ENCODE results near the gene SFI1.
"Not testable (repeated sequence)": the region's sequence is repeated elsewhere in the genome, so short reads cannot be mapped to it uniquely, and the experiment has no call there.

SFI1 gene

DNA sequence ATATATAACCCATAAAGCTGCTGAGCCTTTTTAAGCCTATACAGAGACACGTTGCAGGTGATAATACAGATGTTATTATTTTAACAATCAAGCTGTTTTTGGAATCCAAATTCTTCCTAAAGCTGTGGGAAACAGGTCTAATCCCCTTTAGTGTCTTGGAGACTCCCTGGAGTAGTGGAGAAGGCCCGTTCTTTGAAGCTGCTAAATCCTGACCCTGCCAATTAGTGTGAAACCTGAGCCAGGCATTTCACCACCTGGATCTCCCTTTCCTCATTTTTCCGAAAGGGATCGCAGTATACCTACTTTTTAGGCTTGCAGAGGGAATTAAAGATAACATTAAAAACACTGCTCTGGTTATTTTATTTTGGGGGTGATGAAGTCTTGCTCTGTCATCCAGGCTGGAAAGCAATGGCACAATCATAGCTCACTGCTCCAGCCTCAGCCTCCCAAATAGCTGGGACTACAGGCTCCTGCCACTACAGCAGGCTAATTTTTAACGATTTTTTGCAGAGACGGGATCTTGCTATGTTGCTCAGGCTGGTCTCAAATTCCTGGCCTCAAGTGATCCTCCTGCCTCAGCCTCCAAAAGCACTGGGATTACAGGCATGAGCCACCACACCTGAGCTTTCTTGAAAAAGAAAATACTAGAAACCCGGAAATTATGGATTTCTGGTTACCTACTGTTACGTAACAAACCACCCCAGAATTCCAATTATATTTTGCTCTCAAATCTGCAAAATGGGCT is 4.9 kb upstream of the SFI1 start:
- no peak for DNase-seq

GRCh38 chr22:31492151-31492550 is 4.2 kb upstream of the SFI1 start:
- DNase-seq, result no peak

- DNase-seq, result not testable (repeated sequence)
Observed at GRCh38 chr22:31493355-31493754, 3.0 kb upstream of the SFI1 start.

- DNase-seq, result no peak
Observed at GRCh38 chr22:31495343-31495742, 993 bp upstream of the SFI1 start.

GRCh38 chr22:31496735-31497146 is 405 bp downstream of the SFI1 start:
- peak; percentile 46 for DNase-seq

DNA sequence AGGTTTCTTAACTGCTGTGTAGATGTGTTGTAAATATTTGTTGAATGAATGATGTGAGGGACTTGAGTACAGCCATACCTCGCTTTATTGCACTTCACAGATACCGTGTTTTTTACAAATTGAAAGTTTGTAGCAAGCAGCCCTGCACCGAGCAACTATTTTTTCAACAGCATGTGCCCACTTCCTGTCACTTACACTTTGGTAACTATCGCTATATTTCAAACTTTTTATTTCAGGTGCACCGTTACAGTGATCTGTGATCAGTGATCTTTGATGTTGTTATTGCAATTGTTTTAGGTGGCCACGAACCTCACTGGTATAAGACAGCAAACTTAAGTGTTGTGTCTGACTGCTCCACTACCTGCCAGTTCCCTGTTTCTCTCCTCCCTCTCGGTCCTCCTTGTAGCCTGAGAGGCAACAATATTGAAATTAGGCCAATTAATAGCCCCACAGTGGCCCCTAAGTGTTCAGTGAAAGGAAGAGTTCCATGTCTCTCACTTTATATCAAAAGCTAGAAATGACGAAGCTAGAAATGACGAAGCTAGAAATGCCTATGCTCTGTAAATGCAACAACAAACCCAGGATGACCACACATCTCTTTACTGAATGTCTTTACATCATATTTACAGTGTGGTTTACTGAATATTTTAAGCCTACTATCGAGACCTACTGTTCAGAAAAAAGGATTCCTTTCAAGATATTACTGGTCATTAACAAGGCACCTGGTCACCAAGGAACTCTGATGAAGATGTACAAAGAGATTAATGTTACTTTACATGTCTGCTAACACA is 1.0 kb downstream of the SFI1 start:
- DNase-seq, result peak; percentile 60

DNA sequence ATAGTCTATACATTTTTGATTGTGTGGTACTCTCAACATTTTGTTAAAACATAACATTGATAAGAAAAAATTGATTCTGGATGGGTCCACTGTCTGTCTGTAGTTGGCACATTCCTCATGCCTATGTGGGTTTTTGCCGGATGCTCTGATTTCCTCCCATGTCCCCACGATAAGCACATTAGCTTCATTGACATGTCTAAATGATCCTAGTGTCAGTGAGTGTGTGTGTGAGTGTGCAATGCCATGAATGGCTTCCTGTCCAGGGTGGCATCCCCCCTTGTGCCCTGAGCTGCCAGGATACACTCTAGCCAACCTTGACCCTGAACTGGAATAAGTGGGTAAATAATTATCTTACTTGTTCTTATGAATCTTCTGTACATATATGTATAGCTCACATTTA is 5.4 kb downstream of the SFI1 start:
- DNase-seq, result no peak

DNA sequence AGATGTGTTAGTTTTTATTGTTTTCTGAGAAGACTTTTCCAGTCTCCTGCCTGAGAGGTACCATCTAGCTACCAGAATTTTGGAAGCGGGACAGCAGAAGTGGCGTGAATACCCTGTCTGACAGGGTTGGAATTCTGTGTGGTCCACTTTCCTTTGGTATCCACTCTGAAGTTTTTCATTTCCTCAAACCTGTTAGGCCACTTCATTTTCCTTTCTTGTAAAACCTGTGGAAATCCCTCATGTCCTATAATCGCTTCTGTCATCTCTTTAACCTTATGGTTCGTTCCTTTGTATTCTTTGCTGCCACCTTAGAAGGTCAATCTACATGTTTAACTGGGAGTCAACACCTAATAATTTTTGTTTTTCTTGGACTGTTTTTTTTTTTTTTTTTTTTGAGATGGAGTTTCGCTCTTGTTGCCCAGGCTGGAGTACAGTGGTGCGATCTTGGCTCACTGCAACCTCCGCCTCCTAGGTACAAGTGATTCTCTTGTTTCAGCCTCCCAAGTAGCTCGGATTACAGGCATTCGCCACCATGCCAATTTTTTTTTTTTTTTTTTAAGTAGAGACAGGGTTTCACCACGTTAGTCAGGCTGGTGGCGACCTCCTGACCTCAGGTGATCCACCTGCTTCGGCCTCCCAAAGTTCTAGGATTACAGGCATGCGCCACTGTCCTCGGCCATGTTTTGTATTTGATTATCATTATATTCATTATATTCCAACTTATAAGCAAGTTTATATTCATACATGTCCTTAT is 7.1 kb downstream of the SFI1 start:
- DNase-seq, result no peak

GRCh38 chr22:31504282-31504681 is 7.9 kb downstream of the SFI1 start:
- DNase-seq, result no peak

DNA sequence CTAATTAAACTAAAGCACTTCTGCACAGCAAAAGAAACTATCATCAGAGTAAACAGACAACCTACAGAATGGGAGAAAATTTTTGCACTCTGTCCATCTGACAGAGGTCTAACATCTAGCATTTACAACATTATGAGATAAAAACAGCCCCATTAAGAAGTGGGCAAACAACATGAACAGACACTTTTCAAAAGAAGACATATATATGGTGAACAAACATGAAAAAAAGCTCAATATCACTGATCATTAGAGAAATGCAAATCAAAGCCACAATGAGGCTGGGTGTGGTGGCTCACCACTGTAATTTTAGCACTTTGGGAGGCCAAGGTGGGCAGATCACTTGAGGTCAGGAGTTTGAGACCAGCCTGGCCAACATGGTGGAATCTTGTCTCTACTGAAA is 11.2 kb downstream of the SFI1 start:
- not testable (repeated sequence) for DNase-seq

DNA sequence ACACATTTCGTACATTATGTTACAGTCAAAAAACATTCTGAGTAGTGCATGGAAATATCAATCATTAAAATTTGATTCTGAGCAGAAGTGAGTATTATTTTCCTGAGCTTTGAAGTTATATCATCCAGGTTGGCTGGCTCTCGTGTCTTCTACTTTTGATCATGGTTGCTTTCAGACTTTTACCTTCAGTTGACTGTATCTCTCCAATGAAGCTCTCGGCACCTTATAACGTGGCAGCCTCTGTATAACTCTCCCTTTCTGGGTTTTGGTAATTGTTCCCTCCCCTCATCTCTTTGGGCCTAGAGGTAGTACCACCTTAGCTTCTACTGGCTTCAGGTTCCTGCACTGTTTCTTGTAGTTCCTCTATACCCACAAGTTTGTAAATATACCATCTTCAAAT is 12.2 kb downstream of the SFI1 start:
- DNase-seq, result no peak

DNA sequence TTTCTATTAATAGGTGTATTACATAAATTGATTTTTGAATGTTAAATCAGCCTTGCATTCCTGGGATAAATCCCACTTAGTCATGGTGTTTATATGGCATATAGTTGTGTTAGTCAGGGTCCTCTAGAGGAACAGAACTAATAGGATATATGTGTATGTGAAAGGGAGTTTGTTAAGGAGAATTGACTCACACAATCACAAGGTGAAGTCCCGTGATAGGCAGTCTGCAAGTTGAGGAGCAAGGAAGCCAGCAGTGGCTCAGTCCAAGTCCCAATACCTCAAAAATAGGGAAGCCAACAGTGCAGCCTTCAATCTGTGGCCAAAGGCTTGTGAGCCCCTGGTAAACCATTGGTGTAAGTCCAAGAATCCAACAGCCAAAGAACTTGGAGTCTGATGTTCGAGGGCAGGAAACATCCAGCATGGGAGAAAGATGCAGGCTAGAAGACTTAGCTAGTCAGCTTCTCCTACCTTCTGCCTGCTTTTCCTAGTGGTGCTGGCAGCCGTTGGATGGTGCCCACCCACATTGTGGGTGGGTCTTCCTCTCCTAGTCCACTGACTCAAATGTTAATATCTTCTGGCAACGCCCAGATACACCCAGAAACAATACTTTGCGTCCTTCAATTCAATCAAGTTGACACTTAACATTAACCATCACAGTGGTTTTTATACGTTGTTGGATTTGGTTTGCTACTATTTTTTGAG is 12.9 kb downstream of the SFI1 start:
- no peak for DNase-seq

DNA sequence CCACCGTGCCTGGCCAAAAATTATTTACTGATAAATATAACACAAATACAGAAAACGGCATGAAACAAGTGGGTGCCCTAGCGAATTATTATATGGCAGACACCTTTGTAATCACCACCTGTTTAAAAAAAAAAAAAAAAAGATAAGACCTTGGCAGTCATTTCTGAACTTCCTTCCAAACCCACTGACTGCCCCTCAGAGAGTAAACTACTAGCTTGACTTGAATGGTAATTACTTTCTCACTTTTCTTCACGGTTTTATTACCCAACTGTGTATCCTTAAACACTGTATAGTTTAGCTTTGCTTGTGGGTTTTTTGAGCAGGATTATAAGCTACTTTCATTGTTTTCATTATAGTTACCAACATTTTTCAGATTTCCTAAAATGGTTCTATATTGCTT is 23.7 kb downstream of the SFI1 start:
- DNase-seq, result no peak

DNA sequence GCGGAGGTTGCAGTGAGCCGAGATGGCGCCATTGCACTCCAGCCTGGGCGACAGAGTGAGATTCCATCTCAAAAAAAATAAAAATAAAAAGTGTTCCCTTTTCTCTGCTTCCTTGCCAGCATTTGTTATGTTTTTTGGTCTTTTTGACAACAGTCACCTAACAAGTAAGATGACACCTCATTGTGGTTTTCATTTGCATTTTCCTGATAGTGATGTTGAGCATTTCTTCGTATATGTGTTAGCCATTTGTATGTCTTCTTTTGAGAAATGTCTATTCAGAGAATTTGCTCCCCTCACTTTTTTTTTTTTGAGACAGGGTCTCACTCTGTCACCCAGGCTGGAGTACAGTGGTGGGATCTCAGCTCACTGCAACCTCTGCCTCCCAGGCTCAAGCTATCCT is 27.8 kb downstream of the SFI1 start:
- peak; percentile 25 for DNase-seq

DNA sequence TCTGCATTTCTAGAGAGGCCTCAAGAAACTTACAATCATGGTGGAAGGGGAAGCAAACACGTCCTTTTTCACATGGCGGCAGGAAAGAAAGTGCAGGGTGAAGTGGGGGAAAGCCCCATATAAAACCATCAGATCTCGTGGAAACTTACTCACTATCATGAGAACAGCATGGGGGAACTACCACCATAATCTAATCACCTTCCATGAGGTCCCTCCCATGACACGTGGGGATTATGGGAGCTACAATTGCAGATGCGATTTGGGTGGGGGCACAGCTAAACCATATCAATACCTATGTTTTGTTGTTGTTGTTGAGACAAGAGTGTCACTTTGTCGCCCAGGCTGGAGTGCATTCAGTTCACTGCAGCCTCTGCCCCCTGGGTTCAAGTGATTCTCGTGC is 29.9 kb downstream of the SFI1 start:
- peak; percentile 17 for DNase-seq

DNA sequence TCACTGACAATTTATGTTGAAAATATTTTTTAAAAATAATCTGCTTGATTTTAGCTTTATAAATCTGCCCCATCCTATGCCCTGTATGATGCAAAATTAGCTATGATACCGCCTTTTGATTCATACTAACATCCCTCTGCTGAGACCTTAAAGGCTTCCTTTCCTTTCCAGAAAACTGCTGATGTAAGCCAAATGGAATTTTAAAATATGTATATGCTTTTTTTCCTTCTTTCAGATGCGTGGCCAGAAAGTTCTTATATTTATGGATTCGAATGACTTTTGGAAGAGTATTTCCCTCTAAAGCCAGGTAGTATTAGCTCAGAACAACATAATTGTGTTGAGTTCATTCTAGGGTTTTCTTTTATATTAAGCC is 34.5 kb downstream of the SFI1 start:
- DNase-seq, result no peak

GRCh38 chr22:31532060-31532459 is 35.7 kb downstream of the SFI1 start:
- DNase-seq, result no peak

GRCh38 chr22:31533374-31533773 is 37.0 kb downstream of the SFI1 start:
- DNase-seq, result no peak

DNA sequence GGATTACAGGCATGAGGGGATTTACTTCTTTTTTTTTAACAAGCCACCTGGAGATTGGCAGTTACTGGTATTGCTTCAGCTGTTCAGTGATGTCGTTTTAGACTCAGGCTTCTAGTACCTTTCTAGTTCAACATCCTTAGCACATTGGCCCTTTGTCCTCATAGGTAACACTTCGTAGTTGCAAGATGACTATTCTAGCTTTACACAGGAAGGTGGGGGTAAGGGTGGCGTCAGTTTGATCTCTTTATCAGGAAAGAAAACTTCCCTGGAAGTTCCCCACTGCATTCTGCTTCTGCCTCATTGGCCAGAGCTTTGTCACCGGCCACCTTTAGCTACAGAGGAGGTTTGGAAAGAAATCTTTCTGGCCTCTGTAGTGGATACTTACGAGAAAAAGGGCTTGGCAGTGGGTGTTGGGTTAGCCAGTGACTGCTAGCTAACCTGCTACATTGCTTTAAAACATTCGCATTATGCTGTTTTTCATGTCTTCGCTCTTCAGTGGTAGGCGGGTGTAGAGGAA is 40.7 kb downstream of the SFI1 start:
- DNase-seq, result peak; percentile 19

DNA sequence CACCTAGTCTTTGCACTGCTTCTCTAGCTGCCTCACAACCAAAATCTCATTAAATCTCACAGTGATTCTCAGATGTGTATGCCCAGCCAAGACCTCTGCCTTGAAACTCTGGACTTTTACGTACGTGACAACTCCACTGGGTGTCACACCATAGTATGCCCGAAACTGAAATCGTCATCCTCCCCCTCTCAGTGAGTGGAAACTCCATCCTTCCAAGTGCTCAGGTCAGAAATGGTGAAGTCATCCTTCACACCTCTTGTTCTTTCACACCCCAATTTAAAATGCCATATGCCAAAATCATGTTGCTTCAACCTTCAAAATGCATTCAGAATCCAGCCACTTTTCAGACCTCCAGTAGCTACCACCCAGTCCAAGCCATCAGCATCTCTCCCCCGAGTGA is 42.5 kb downstream of the SFI1 start:
- DNase-seq, result no peak

- not testable (repeated sequence) for DNase-seq
Observed at GRCh38 chr22:31540166-31540565, 43.8 kb downstream of the SFI1 start.

- no peak for DNase-seq
Observed at GRCh38 chr22:31540966-31541365, 44.6 kb downstream of the SFI1 start.

Data from CD4-positive, alpha-beta T cell treated with Interleukin-10 for 1 hour (primary cell).